Measurements from ENCODE around the gene STAMBP.
A peak's percentile ranks its signal among the peaks of the same experiment; 100 is the strongest.

Gene STAMBP

DNA sequence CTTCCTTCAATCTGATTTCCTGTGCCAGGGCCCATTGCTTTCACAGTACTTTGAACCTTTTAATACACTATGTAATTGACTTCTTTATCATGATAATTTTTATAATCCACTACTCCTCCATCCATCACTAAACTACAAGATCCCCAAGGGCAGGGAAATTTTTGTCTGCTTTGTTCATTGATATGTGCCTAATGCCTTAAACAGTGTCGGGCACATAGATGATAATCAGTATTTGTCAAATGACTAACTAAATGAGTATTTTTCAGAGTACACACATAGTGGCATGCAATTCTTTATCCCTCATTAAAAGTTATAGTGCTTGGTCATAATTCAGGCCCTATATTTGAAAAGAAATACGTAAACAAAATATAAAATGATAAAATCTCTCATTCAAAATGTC lies 5.3 kb upstream of the STAMBP start:
- H3K36me3 ChIP-seq, result no peaks in the 10 kb centered on the region
- no peaks in the 10 kb centered on the region; the same call in 1 of the 2 replicates for H3K27me3 ChIP-seq
- no peaks in the 10 kb centered on the region for H3K4me1 ChIP-seq
- no peaks in the 10 kb centered on the region for H3K9me3 ChIP-seq
- H3K4me3 ChIP-seq (ENCODE audit: low read depth, low read length), result no peak overlapping the region
- DNase-seq, result no peak
- TF ChIP-seq, protein P1, sequence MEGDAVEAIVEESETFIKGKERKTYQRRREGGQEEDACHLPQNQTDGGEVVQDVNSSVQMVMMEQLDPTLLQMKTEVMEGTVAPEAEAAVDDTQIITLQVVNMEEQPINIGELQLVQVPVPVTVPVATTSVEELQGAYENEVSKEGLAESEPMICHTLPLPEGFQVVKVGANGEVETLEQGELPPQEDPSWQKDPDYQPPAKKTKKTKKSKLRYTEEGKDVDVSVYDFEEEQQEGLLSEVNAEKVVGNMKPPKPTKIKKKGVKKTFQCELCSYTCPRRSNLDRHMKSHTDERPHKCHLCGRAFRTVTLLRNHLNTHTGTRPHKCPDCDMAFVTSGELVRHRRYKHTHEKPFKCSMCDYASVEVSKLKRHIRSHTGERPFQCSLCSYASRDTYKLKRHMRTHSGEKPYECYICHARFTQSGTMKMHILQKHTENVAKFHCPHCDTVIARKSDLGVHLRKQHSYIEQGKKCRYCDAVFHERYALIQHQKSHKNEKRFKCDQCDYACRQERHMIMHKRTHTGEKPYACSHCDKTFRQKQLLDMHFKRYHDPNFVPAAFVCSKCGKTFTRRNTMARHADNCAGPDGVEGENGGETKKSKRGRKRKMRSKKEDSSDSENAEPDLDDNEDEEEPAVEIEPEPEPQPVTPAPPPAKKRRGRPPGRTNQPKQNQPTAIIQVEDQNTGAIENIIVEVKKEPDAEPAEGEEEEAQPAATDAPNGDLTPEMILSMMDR (IDR thresholded peaks at IDR 0.05; ENCODE audit: low read depth, low read length), result no peak

DNA sequence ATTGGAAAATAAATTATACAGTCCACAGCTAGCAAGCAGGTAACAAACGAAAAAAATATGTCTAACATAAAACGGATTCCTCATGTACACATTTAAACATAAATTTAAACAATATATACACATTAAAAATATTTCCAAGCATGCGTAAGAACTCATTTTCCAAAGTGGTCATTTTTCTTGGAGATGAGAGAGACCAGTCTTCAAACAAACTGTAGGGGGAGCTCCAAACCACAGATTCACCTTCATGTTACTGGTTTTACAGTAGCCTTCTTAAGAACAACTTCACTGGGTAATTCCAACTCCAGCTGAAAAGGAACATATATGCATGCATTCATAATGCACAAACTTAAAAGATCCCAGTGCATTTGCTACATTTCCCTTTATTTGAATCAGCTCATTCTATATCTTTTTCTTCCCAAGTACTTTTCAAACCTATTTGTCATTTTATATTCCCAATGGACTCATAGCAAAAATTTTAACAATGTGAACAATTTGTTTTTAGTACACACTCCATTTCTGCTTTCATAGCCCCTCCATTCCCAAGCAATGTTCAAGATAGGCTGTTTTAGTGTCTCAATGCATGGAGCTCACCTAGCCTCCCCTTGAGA lies 4.7 kb upstream of the STAMBP start:
- no peak overlapping the region for H3K4me3 ChIP-seq (ENCODE audit: low read depth, low read length)
- H3K27me3 ChIP-seq, result no peaks in the 10 kb centered on the region; the same call in 1 of the 2 replicates
- peak; percentile 32 for DNase-seq
- H3K4me1 ChIP-seq, result no peaks in the 10 kb centered on the region
- TF ChIP-seq, protein P1 (IDR thresholded peaks at IDR 0.05; ENCODE audit: low read depth, low read length), result peak; percentile 70
- H3K36me3 ChIP-seq, result no peaks in the 10 kb centered on the region
- no peaks in the 10 kb centered on the region for H3K9me3 ChIP-seq

DNA sequence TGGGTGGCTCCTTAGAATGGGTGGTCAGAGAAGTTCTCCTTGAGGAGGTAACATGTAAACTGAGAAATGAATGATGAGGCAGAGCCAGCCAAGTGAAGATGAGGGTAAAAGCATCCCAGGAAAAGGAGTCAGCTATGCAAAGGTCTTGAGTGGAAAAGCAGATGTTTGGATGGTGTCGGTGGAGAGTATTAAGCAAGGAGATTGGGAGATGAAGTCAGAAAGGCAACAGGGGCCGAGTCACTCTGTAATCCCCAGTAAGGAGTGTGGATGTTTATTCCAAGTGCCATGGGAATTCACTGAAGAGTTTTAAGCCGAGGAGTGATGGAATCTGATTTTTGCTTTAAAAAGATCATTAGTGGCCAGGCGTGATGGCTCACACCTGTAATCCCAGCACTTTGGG lies 3.4 kb upstream of the STAMBP start:
- TF ChIP-seq, protein P1 (IDR thresholded peaks at IDR 0.05; ENCODE audit: low read depth, low read length), result no peak
- no peak overlapping the region for H3K4me3 ChIP-seq (ENCODE audit: low read depth, low read length)
- H3K9me3 ChIP-seq, result no peaks in the 10 kb centered on the region
- DNase-seq, result no peak
- no peaks in the 10 kb centered on the region for H3K36me3 ChIP-seq
- H3K27me3 ChIP-seq, result no peaks in the 10 kb centered on the region; the same call in 1 of the 2 replicates
- H3K4me1 ChIP-seq, result no peaks in the 10 kb centered on the region

DNA sequence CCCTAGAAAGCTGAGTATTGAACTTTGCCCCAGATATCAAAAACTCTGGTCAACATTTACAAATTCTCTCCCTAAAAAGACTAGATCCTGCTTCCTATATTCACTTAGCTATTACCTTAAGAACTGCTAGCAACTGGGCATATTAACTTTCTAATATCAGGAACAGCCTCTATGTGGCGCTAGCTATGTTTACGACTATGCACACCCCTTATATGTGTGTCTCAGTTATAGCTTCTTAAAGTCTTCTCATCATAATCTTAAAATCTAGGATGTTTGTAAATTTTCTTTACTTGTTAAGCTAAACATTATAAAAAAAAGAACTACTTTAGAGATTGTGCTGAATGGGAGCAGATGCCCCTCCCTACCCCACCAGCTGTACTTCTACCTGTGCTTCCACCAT lies 1.7 kb upstream of the STAMBP start:
- Histone ChIP-seq H3K9me3 (no peaks in the 10 kb centered on the region), H3K27me3 (no peaks in the 10 kb centered on the region; the same call in 1 of the 2 replicates), H3K36me3 (no peaks in the 10 kb centered on the region), H3K4me1 (no peaks in the 10 kb centered on the region), H3K4me3 (ENCODE audit: low read depth, low read length) (no peak overlapping the region)
- TF ChIP-seq, protein P1 (IDR thresholded peaks at IDR 0.05; ENCODE audit: low read depth, low read length), result peak; percentile 32
- DNase-seq, result no peak

DNA sequence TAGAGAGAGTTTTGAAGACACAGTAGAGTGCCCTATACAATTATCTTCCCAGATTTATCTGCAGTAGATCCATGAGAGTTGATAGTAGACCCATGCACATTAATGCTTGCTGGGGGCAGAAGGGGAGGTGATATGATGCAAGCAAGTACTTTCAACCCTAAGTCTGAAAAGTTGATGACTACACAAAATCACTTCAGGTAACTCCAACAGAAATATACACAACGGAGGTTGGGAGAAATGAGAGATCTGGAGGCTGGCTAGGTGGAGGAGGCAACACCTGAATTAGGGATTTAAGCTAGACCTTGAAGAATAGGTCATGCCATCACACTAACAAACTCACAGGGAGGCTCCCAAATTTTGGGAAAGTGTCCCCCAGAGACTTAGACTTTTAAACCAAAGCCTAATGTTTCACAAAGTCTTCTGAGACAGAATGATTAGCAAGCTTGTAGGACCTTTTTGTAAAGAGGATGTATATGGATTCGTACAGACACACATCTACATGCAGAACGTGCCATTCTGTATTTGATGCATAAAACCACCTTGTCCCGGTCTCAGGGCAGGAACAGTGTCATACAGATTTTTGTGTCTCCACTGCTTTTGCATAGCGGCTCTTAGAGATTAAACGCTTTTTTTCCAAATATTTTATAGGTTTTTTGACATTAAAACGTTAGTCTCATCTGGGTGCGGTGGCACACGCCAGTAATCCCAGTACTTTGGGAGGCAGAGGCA lies 937 bp upstream of the STAMBP start:
- Histone ChIP-seq H3K4me1 (no peaks in the 10 kb centered on the region), H3K9me3 (no peaks in the 10 kb centered on the region), H3K36me3 (no peaks in the 10 kb centered on the region), H3K4me3 (ENCODE audit: low read depth, low read length) (peak overlapping the region; percentile 81), H3K27me3 (no peaks in the 10 kb centered on the region; the same call in 1 of the 2 replicates)
- TF ChIP-seq, protein P1 (IDR thresholded peaks at IDR 0.05; ENCODE audit: low read depth, low read length), result no peak
- no peak for DNase-seq

DNA sequence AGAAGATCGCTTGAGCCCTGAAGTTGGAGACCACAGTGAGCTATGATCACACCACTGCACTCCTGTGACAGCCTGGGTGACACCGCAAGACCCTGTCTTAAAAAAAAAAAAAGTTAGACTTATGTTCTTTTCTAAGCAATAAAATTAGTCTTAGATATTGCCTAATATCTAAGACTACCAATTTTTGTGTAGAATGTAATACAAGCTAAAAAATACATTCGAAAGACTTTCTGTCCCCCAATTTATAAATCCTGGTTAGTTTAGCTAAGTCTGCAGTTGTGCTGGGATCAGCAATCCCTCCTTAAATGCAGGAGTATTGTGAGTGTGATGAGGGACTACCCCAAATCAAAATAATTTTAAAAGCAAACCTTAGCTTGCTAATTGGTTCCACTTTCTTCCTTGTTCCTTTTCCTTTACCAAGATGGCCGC lies 358 bp upstream of the STAMBP start:
- no peak for DNase-seq
- peak overlapping the region; percentile 81 for H3K4me3 ChIP-seq (ENCODE audit: low read depth, low read length)
- no peaks in the 10 kb centered on the region for H3K9me3 ChIP-seq
- no peaks in the 10 kb centered on the region; the same call in 1 of the 2 replicates for H3K27me3 ChIP-seq
- no peaks in the 10 kb centered on the region for H3K36me3 ChIP-seq
- TF ChIP-seq, protein P1 (IDR thresholded peaks at IDR 0.05; ENCODE audit: low read depth, low read length), result no peak
- H3K4me1 ChIP-seq, result no peaks in the 10 kb centered on the region

All from BE2C (cell line).